Medulla oblongata (tissue), 1 donor: ENCODE data around the gene COL13A1.

Experiments used
- DNase-seq: peaks from one replicate; pipeline ENCODE4 v3.0.0-alpha.2; 2015; ENCODE audit errors: extremely low spot score

COL13A1 gene

DNA sequence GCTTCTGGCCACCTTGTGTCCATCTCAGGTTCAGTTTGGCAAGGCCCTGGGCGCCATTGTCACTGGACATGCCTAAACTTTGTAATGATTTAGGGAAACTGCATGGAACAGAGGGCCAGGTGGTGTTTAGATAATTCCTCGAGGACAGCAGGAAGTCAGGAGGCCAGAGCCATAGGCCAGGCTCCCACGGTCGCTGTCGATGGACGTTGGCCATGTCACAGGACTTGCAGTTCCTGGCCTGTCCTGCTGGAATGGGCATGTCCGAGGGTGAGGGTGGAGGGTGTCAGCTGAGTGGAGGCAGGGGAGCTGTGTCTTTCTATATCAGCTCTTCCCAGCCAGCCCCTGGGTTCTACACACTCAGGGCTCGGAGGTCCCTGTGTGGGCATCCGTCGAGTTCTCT, 143.1 kb downstream of the COL13A1 start:
- no peak for DNase-seq

GRCh38 chr10:69948261-69948660, 146.6 kb downstream of the COL13A1 start:
- DNase-seq, result no peak

- no peak for DNase-seq
Measured at GRCh38 chr10:69949770-69950169, 148.1 kb downstream of the COL13A1 start.

DNA sequence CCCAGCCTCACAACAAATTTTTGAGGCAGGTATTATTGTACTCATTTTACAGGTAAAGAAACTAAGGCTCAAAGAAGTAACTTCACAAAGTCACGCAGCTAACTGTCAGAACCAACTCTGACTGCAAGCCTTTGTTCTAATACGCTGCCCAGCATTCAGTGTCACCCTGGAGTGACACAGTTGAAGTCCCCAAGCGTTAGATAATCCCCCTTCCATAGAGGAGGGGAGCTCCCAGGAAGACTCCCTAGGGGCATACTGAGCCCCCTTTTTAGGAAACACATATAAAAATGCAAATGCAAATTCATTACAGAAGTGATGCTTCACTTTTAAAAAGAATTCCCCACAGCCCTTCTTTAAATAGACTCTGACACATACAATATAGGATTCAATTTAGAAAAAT, 150.0 kb downstream of the COL13A1 start:
- DNase-seq, result no peak

DNA sequence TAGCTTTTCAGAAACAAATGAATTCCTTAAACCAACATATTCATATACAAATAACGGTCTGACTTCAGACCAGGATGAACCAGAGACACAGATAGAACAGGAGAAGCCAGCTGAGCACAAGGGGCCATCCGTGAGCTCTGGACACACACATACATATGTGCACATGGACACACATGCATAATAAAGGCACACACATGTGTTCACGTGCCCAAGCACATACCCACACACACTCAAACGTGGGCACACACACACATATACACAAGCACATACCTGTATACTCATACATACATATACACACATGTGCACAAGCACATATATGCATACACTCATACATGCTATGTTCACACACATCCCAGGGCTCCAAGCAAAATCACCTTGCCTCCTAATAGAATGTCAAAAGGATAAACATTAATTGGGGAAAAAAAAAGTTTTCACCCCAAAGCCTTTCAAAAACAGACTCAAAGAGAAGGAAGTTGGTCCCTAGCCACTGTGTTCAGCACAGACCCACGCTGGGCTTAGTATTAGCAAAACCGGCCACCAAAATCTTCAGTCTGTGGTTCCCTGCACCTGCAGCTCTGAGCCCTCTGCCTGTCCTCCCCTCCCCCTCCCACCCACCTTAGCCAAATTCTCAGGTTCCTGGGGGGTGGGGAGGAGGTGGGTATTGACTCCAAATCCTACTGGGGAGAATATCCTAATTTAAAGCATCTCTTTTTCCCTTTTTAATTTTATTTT, 150.5 kb downstream of the COL13A1 start:
- DNase-seq, result no peak

- DNase-seq, result no peak
Measured at GRCh38 chr10:69952821-69953221, 151.1 kb downstream of the COL13A1 start.

GRCh38 chr10:69953851-69954250, 152.1 kb downstream of the COL13A1 start:
- DNase-seq, result no peak

GRCh38 chr10:69955211-69955805, 153.6 kb downstream of the COL13A1 start:
- no peak for DNase-seq

DNA sequence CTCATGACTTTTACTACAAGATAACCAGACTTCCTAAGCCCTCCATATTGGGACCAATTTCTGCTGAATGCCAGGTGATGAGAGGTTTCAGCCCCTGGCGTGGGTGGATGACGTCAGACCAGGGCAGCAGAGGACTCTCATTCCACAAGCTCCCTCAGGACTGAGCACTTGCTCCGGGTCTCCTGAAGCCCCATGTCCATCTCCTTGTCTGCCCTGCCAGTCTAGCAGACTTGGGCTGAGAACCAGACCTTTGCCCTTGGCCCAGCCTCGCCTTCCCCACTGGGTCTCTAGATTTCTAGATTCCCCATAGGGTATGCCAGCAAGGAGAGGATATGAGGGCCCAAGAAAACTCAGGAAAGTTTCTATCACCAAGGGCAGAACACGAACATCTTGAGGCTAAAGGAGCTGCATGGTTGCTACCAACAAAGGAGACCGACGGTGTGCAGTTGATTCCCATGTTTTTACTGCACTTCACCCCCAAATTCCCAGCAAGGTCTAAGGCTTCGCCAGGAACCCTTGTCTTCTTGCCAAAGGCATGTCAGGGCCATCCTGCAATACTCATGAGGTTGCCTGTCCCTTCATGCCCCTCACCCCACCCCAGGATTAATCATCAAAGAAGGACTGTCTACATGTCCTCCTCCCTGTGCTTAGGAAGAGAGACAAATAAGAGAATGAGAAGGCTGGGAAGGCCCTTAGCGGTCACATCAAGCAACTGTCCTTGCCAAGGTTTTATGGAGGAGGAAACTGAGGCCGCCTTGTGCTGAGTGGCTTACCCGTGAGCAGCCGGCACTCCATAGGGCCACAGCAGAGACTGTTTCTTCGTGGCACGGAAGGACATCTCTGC, 154.4 kb downstream of the COL13A1 start:
- no peak for DNase-seq

DNA sequence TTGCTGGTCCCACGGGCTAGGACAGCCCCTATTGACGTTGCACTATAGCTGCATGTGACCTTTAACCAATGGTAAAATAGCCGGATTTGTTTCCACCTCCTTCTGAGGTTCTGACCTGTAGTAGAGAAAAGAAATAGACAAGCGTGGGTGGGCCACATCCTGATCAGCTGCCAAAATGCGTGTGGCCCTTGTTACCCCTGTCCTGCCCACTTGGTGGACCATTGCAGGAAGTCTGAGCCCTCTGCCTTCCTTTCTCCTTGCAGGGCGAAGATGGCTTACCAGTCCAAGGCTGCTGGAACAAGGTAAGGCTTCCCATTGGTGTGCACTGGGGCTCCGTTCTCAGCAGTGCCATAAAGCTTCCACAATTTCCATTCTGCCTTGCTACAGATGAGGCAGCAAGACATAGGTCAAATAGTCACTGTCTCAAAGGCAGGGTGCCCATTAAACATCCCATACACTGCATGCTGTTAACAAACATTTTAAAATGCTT, 155.1 kb downstream of the COL13A1 start:
- no peak for DNase-seq

GRCh38 chr10:69957241-69957885, 155.7 kb downstream of the COL13A1 start:
- DNase-seq, result peak; percentile 33

DNA sequence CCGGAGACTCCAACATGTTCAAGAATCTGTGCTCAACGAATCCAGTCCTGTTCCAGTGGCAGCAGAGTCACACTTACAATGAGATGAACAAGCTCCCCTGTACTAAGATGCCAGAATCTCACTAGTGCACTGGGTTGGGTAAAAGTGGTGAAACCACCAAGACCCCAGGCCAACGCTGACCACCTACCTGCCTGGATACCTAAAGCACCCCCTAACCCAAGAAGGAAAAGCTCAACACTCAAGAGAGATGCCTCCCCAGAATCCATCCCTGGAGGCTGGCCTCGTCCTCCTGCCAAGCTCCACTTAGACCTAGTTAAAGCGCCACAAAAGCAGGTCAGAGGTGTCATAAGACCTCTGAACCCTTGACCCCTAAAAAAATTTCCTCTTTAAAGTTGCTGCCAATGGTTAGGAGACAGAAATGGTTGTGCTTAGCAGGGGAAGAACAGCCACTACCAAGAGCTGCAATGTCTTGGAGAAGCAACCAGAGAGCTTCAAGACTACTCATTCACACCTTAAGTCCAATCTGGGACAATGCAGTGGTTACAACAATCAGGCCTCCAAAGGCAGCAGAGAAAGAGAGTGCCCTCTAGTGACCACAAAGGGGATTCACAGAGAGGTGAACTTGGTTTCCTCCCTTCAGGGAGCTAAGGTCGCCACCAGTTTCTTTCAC, 156.3 kb downstream of the COL13A1 start:
- DNase-seq, result peak; percentile 40

DNA sequence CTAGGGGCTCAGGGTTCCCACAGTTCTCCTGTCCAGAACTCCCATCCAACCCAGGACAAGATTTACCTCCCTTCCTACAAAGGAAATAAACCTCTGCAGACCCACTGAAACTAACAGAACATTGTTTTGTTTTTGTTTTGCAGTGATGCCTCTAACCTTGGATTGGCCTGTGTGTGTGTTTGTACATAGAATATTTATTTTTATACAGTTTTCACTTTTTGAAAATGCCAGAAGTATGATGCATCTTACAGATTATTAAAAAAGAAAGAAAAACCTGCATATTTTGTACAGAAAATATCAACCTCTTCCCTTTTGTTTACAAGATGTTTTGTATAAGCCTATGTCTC, 156.8 kb downstream of the COL13A1 start:
- DNase-seq, result no peak

GRCh38 chr10:69959911-69960310, 158.2 kb downstream of the COL13A1 start:
- DNase-seq, result peak; percentile 49

DNA sequence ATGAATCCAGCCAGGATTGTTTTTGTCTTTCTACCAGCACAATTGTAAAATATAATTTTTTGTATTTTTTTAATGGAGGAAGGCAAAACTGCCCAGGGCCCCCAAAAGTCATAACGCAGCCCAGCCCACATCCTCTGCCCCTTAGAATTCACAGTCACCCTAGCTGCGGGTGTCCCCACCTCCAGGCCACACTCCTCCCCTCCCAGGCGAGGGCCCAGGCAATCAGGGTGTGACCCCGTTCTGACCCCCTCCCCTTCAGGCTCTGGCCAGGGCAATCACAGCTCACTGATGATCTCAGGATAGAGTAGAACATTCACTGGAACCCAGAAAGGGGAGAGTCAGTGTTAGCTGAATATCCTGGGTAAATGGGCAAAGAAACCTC, 158.9 kb downstream of the COL13A1 start:
- DNase-seq, result no peak

DNA sequence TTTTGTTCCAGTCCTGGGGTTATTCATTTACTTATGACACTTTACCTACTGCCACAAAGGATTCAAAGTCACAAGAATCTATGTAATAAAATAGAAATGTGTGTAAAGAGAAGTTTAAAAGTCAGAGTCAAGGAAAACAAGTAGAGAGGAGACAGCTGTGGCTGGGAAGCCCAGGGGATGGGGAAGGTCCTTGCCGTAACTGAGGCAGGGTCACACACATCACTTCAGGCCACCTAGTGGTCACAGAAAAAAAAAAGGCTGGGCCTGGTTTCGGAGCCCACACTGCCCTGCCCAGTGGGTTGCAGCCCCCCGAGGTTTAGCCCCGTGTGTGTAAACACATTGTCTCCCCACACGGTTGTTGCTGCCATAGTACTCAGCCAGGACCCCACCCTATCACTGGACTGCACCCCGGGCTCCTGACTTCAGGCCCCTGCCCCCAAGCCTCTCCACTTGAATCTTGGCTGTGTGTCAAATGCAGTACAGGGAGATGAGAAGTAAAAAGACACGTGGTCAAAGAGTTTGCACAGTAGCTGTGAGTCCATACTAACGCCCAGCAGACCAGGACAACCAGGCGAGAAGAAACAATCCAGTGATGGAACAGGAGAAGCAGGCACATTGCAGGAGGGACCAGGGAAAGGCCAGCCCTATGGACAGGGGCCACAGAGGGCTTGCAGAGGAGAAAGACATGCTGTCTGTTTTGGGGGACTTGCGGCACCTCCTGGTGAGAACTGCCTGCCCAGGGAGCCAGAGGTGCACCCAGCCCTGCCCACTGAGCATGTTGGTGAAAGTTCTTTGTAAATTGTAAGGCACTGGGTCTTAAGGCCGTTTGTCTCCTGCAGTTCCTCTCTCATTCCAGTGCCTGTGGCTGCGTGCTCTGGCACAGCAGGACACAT, 159.5 kb downstream of the COL13A1 start:
- peak; percentile 37 for DNase-seq

GRCh38 chr10:69961881-69962745, 160.4 kb downstream of the COL13A1 start:
- DNase-seq, result no peak

GRCh38 chr10:69962746-69963135, 161.0 kb downstream of the COL13A1 start:
- DNase-seq, result no peak

DNA sequence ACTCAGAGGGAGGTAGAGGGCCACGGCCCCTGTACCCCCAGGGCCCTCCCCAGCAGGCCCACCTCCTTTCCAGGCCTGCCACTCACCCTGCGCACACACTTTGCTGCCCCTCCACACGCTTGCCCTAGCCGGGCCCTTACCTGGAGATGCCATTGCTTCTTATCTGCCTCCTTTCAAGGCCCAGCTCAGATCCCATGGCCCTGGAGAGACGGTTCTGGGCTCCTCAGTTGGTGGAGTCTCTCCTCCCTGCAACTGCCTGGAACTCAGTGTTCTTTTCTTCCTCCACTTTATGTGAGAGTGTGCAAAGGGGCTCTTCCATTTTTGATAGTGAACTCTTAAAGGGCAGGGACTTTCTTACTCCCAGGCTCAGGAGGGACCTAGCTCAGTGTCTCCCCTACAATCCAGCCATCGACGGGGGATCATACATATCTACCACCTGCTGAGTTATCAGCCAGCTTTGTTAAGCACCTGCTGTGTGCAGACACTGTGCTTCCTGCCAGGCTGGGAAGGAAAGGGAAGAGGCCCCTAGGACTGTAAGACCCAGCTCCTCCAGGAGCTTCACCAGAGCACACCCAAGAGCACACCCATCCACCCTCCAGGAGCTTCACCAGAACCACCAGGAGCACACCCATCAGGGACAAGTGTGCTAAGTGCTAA, 161.6 kb downstream of the COL13A1 start:
- no peak for DNase-seq
